Measurements from ENCODE around the gene GREB1L. TPM values are rescaled to one million over a fixed set of nuclear protein-coding genes. Genes with fewer than 3 reads are reported as not detected.
"Not testable (repeated sequence)": the region's sequence is repeated elsewhere in the genome, so short reads cannot be mapped to it uniquely, and the experiment has no call there.

The GREB1L gene
- polyA plus RNA-seq, 2 of the 4 experiments (the other 2 are of a cell fraction): 1.4 to 2.8 TPM

- Histone ChIP-seq H3K9me3 (no peaks in the 10 kb centered on the region), H3K4me1 (no peaks in the 10 kb centered on the region), H3K4me3 (no peak overlapping the region), H3K4me2 (no peak overlapping the region), H3K27ac (no peak overlapping the region)
- ATAC-seq: no peak
- POLR2A ChIA-PET: no interaction called here
- FAIRE-seq: no peak
- CTCF ChIA-PET: interaction anchor here (1.0 to 1.1 kb wide), 2 partner anchors 12 to 16 kb away, joined by 3 read pairs; no protein-coding TSS in a partner anchor
- DNase-seq (ENCODE audit: low read depth in 1 of 2, low spot score in 1 of 2): no peak
- TF ChIP-seq RARB (CRISPR knock-in tag; IDR thresholded peaks at IDR 0.05) (no peak), SMC3 (IDR thresholded peaks at IDR 0.05) (no peak), CBX2 (IDR thresholded peaks at IDR 0.05; ENCODE audit: borderline replicate concordance, low read depth) (no peak), HOXA7 (CRISPR knock-in tag; IDR thresholded peaks at IDR 0.05) (no peak), EP300 (IDR thresholded peaks at IDR 0.05) (no peak), MAFK (IDR thresholded peaks at IDR 0.05; ENCODE audit: partially characterized antibody) (no peak), HOXB5 (CRISPR knock-in tag; IDR thresholded peaks at IDR 0.05) (no peak), MAX (IDR thresholded peaks at IDR 0.05) (no peak), GATA3 (IDR thresholded peaks at IDR 0.05; ENCODE audit: borderline replicate concordance) (no peak), KDM1A (IDR thresholded peaks at IDR 0.05; ENCODE audit: low read depth) (no peak), NFE2L2 (conservative IDR thresholded peaks at IDR 0.05; ENCODE audit: low read length) (no peak), HEYL (CRISPR knock-in tag; IDR thresholded peaks at IDR 0.05) (no peak)
- TF ChIP-seq, protein P1, sequence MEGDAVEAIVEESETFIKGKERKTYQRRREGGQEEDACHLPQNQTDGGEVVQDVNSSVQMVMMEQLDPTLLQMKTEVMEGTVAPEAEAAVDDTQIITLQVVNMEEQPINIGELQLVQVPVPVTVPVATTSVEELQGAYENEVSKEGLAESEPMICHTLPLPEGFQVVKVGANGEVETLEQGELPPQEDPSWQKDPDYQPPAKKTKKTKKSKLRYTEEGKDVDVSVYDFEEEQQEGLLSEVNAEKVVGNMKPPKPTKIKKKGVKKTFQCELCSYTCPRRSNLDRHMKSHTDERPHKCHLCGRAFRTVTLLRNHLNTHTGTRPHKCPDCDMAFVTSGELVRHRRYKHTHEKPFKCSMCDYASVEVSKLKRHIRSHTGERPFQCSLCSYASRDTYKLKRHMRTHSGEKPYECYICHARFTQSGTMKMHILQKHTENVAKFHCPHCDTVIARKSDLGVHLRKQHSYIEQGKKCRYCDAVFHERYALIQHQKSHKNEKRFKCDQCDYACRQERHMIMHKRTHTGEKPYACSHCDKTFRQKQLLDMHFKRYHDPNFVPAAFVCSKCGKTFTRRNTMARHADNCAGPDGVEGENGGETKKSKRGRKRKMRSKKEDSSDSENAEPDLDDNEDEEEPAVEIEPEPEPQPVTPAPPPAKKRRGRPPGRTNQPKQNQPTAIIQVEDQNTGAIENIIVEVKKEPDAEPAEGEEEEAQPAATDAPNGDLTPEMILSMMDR (IDR thresholded peaks at IDR 0.05): no peak
- WGBS (ENCODE audit: missing lambda C conversion rate): 71% methylated on average over 2 of the region's 2 CpGs
These were observed 31.2 kb upstream of the GREB1L start for GRCh38 chr18:21210784-21211183.

- CTCF ChIA-PET: interaction anchor here (3.2 kb wide), 1 partner anchor 230 kb away, joined by 14 read pairs; no protein-coding TSS in a partner anchor
- H3K4me3 ChIP-seq; POLR2A ChIA-PET; H3K4me2 ChIP-seq; ATAC-seq; H3K9me3 ChIP-seq; DNase-seq (ENCODE audit: low read depth in 1 of 2, low spot score in 1 of 2); FAIRE-seq; H3K27ac ChIP-seq; H3K4me1 ChIP-seq: not testable (repeated sequence)
- WGBS (ENCODE audit: missing lambda C conversion rate): 93% methylated on average over 5 of the region's 5 CpGs
These were observed 27.6 kb upstream of the GREB1L start for GRCh38 chr18:21214409-21214808.

GRCh38 chr18:21215490-21215889, 26.5 kb upstream of the GREB1L start:
- no peak overlapping the region for H3K27ac ChIP-seq
- no peaks in the 10 kb centered on the region for H3K9me3 ChIP-seq
- no peak overlapping the region for H3K4me2 ChIP-seq
- ATAC-seq (no peak), FAIRE-seq (no peak), DNase-seq (ENCODE audit: low read depth in 1 of 2, low spot score in 1 of 2) (no peak)
- ChIA-PET POLR2A (no interaction called here), CTCF (interaction anchor here (0.6 to 3.2 kb wide), 4 partner anchors 21 to 682 kb away, joined by 3 to 14 read pairs (median 4); partner anchors contain the start of gene GREB1L)
- no peak overlapping the region for H3K4me3 ChIP-seq
- no peaks in the 10 kb centered on the region for H3K4me1 ChIP-seq
- no peak for TF ChIP-seq EHMT2 (IDR thresholded peaks at IDR 0.05; ENCODE audit: low read depth)
- TF ChIP-seq RNF2 (IDR thresholded peaks at IDR 0.05; ENCODE audit: borderline replicate concordance, low read depth): no peak
- no peak for TF ChIP-seq CHD4 (IDR thresholded peaks at IDR 0.05; ENCODE audit: borderline replicate concordance)
- no peak for TF ChIP-seq EHF (CRISPR knock-in tag; IDR thresholded peaks at IDR 0.05)
- TF ChIP-seq ESRRA (IDR thresholded peaks at IDR 0.05; ENCODE audit: borderline replicate concordance, low read length): no peak
- no peak for TF ChIP-seq TFCP2L1 (CRISPR knock-in tag; IDR thresholded peaks at IDR 0.05)
- no peak for TF ChIP-seq MAX (IDR thresholded peaks at IDR 0.05)
- TF ChIP-seq CBX2 (IDR thresholded peaks at IDR 0.05; ENCODE audit: borderline replicate concordance, low read depth): no peak
- TF ChIP-seq KDM5A (IDR thresholded peaks at IDR 0.05): no peak
- no peak for TF ChIP-seq HDAC2 (IDR thresholded peaks at IDR 0.05)
- TF ChIP-seq FOSL2 (IDR thresholded peaks at IDR 0.05): no peak
- no peak for TF ChIP-seq FOSL2 (CRISPR knock-in tag; IDR thresholded peaks at IDR 0.05)
- TF ChIP-seq MAZ (IDR thresholded peaks at IDR 0.05; ENCODE audit: borderline replicate concordance, low read depth, low read length): no peak
- TF ChIP-seq FOXS1 (CRISPR knock-in tag; IDR thresholded peaks at IDR 0.05): no peak
- no peak for TF ChIP-seq NPAS2 (CRISPR knock-in tag; IDR thresholded peaks at IDR 0.05; ENCODE audit: borderline replicate concordance)
- TF ChIP-seq, protein P1 (IDR thresholded peaks at IDR 0.05): no peak
- TF ChIP-seq POLR2A (IDR thresholded peaks at IDR 0.05; ENCODE audit: low read length): no peak
- WGBS (ENCODE audit: missing lambda C conversion rate): 84% methylated on average over 6 of the region's 6 CpGs

Data from A549 (cell line).